GM23338 (cell line): ENCODE data around the gene TRPV5. TPM values are rescaled to one million over a fixed set of nuclear protein-coding genes. Genes with fewer than 3 reads are reported as not detected.

ENCODE experiments used
- ATAC-seq: fragments of 200-7000 bp; cut with Tn5 transposase; 3 replicates; pipeline ENCODE4 v1.9.1; 2020
- DNase-seq: peaks from one replicate; pipeline ENCODE4 v3.0.0-alpha.2; 2015; ENCODE audit warnings: low spot score
- H2AFZ ChIP-seq: fragments of 200-600 bp; sonication (generic); 2 replicates; pipeline ENCODE4 v1.8.0; 2016; ENCODE audit warnings: antibody characterized with exemption, mild to moderate bottlenecking, moderate library complexity
- H3F3A ChIP-seq: fragments of 200-600 bp; sonication (generic); replicated peaks from 2 replicates; pipeline ENCODE4 v1.8.0; 2017; ENCODE audit warnings: antibody characterized with exemption, mixed run types, low read depth
- H3K27ac ChIP-seq: fragments of 200-600 bp; sonication (generic); 2 replicates; pipeline ENCODE4 v1.6.1; 2016; ENCODE audit warnings: low read depth
- H3K27me3 ChIP-seq: fragments of 200-600 bp; sonication (generic); 2 replicates; pipeline ENCODE4 v1.8.0; 2016; ENCODE audit warnings: mild to moderate bottlenecking, mixed run types, moderate library complexity; ENCODE audit not compliant: insufficient read depth
- H3K36me3 ChIP-seq: fragments of 200-600 bp; sonication (generic); 2 replicates; pipeline ENCODE4 v1.8.0; 2016; ENCODE audit warnings: mild to moderate bottlenecking; ENCODE audit not compliant: insufficient read depth
- H3K4me1 ChIP-seq: fragments of 200-600 bp; sonication (generic); 2 replicates; pipeline ENCODE4 v1.8.0; 2016; ENCODE audit warnings: mild to moderate bottlenecking, moderate library complexity; ENCODE audit not compliant: insufficient read depth
- H3K4me2 ChIP-seq: fragments of 200-600 bp; sonication (generic); 2 replicates; pipeline ENCODE4 v1.7.1; 2017; ENCODE audit warnings: mixed run types
- H3K4me3 ChIP-seq: fragments of 200-600 bp; sonication (generic); 2 replicates; pipeline ENCODE4 v1.6.1; 2016; ENCODE audit warnings: mixed run types
- H3K79me2 ChIP-seq: fragments of 200-600 bp; sonication (generic); replicated peaks from 2 replicates; pipeline ENCODE4 v1.8.0; 2017; ENCODE audit warnings: mild to moderate bottlenecking; ENCODE audit not compliant: insufficient read depth
- H3K9me2 ChIP-seq: fragments of 200-600 bp; sonication (generic); 2 replicates; pipeline ENCODE4 v1.8.0; 2017; ENCODE audit not compliant: insufficient read depth
- H4K20me1 ChIP-seq: fragments of 200-600 bp; sonication (generic); replicated peaks from 2 replicates; pipeline ENCODE4 v1.8.0; 2017; ENCODE audit warnings: mild to moderate bottlenecking; ENCODE audit not compliant: insufficient read depth
- H3K27ac Mint-ChIP-seq: 2 replicates; pipeline ENCODE4 v1.8.0; 2020; ENCODE audit warnings: inconsistent platforms, mild to moderate bottlenecking, moderate library complexity, mixed read lengths
- H3K27me3 Mint-ChIP-seq: 3 replicates; pipeline ENCODE4 v1.8.0; 2022; ENCODE audit warnings: low read depth, mild to moderate bottlenecking, moderate library complexity, mixed read lengths, inconsistent platforms; ENCODE audit not compliant: insufficient read depth, poor library complexity
- H3K36me3 Mint-ChIP-seq: 3 replicates; pipeline ENCODE4 v1.8.0; 2021; ENCODE audit warnings: low read depth, mild to moderate bottlenecking, inconsistent platforms, moderate library complexity, mixed read lengths
- H3K4me1 Mint-ChIP-seq: 3 replicates; pipeline ENCODE4 v1.8.0; 2020; ENCODE audit warnings: mild to moderate bottlenecking, inconsistent platforms, mixed read lengths
- H3K4me3 Mint-ChIP-seq: 3 replicates; pipeline ENCODE4 v1.8.0; 2021; ENCODE audit warnings: moderate library complexity, mild to moderate bottlenecking, inconsistent platforms, mixed read lengths
- H3K9me3 Mint-ChIP-seq: 3 replicates; pipeline ENCODE4 v1.8.0; 2020; ENCODE audit warnings: moderate library complexity, mild to moderate bottlenecking, inconsistent platforms, mixed read lengths
- CREB1 ChIP-seq: fragments of 250-450 bp; sonication (Bioruptor Pico); IDR thresholded peaks from 2 replicates; pipeline ENCODE4 v1.5.0; 2020; ENCODE audit warnings: low read depth, mild to moderate bottlenecking, moderate library complexity
- EZH2phosphoT487 ChIP-seq: fragments of 200-600 bp; sonication (generic); IDR thresholded peaks from one replicate; pipeline ENCODE4 v1.8.1; 2018; ENCODE audit warnings: antibody characterized with exemption; ENCODE audit not compliant: unreplicated experiment
- JUNB ChIP-seq: IDR thresholded peaks from one replicate; pipeline ENCODE4 v1.6.1; 2016; ENCODE audit warnings: antibody characterized with exemption; ENCODE audit not compliant: unreplicated experiment
- NANOG ChIP-seq: IDR thresholded peaks from 2 replicates; pipeline ENCODE4 v1.6.1; 2016; ENCODE audit warnings: antibody characterized with exemption, borderline replicate concordance
- POLR2AphosphoS5 ChIP-seq: IDR thresholded peaks from 2 replicates; pipeline ENCODE4 v1.6.1; 2016; ENCODE audit warnings: antibody characterized with exemption, low read depth
- STAT1 ChIP-seq: IDR thresholded peaks from one replicate; pipeline ENCODE4 v1.6.1; 2016; ENCODE audit warnings: antibody characterized with exemption; ENCODE audit not compliant: unreplicated experiment
- ZNF114 ChIP-seq: fragments of 250-450 bp; sonication (Bioruptor Pico); IDR thresholded peaks from 2 replicates; pipeline ENCODE4 v1.5.0; 2020; ENCODE audit warnings: mild to moderate bottlenecking, moderate library complexity
- ZNF331 ChIP-seq: fragments of 250-450 bp; sonication (Bioruptor Pico); IDR thresholded peaks from 2 replicates; pipeline ENCODE4 v1.5.0; 2020; ENCODE audit warnings: low read depth, mild to moderate bottlenecking, moderate library complexity
- polyA plus RNA-seq: library from polyadenylated mRNA; unstranded; fragments of >200 nt; fragmentation: Nextera tagmentation; extraction: Ambion mirVana; gene quantifications from 2 replicates; pipeline ENCODE4 v1.2.1, GENCODE V29; 2016
- total RNA-seq: library from RNA; depleted of rRNA; stranded (reverse); fragments of >200 nt; shearing (Covaris generic); gene quantifications from 2 replicates; pipeline ENCODE4 v1.2.3, GENCODE V29; 2014
- TF ChIP-seq, protein P1 (sequence below): fragments of 250-450 bp; sonication (Bioruptor Pico); IDR thresholded peaks from 2 replicates; pipeline ENCODE4 v1.5.0; 2020; ENCODE audit warnings: mild to moderate bottlenecking, moderate library complexity
- TF ChIP-seq, protein P2 (sequence below), 2 experiments: fragments of 200-600 bp in 1 of 2; sonication (generic) in 1 of 2; conservative IDR thresholded peaks; 2 replicates each; pipeline versions ENCODE4 v1.5.1 to v1.6.1; 2016 to 2017; ENCODE audit warnings: antibody characterized with exemption in 2 of 2, low read depth in 2 of 2, mild to moderate bottlenecking in 2 of 2, moderate library complexity in 1 of 2
- TF ChIP-seq, protein P3 (sequence below): IDR thresholded peaks from one replicate; pipeline ENCODE4 v1.6.1; 2018; ENCODE audit warnings: antibody characterized with exemption; ENCODE audit not compliant: unreplicated experiment

The TRPV5 gene
- total and polyA plus RNA-seq, 2 experiments from 2014 or later, result not detected

DNA sequence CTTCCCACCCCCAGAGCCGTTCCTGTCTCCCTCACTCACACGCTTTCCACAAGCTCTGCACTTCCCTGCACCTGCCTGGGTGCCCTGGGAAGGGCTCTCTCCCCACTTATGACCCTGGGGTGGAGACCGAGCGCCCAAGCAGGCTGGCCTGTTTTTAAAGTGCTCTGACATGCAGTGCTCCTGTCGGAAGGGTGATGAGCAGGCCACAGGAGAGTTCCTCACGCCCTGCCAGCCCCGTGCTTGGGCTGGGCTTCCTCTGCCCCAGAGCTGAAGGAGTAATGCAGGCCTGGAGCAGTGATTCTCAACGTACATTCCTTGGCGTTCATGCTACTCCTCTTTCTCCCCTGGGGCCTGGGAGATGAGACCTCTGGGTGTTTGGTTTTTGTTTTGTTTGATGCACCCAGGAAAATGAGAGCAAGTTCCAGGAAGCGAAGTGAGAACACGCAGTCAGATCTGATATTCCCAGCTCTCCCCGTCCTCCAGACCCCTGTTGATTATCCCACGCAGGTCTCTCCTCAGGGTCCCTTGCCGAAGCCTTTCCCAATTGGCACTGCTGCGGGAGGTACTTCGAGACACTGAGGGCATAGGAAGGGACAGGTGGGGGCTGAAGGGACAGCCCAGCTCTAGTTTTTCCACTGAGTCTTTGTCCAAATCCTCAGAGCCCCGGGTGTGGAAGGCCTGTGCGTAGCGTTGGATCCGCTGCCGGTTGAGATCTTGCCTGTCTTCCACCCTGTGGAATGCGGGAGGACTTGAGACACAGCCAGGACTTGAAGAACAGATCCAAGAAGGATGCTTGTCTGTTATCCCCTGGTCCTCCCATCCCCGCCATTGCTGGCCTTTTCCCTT, 62.1 kb downstream of the TRPV5 start:
- Histone ChIP-seq H3K79me2 (no peaks in the 10 kb centered on the region), H3K27me3 (no peaks in the 10 kb centered on the region), H4K20me1 (no peaks in the 10 kb centered on the region), H3F3A (no peaks in the 10 kb centered on the region), H3K27ac (no peak overlapping the region), H3K36me3 (no peaks in the 10 kb centered on the region), H2AFZ (no peak overlapping the region), H3K4me1 (no peaks in the 10 kb centered on the region), H3K4me2 (no peak overlapping the region), H3K4me3 (no peak overlapping the region), H3K9me2 (no peaks in the 10 kb centered on the region)
- Mint-ChIP-seq H3K4me1 (peaks cover under 1% of the 10 kb centered on the region; the same call in 2 of the 3 replicates), H3K27me3 (peaks cover 11% of the 10 kb centered on the region), H3K4me3 (no peak overlapping the region), H3K27ac (no peak overlapping the region), H3K36me3 (peaks cover 20% of the 10 kb centered on the region; the same call in 2 of the 3 replicates), H3K9me3 (peaks cover 5% of the 10 kb centered on the region; the same call in 1 of the 3 replicates)
- DNase-seq (no peak), ATAC-seq (no peak)
- no peak for TF ChIP-seq CREB1
- TF ChIP-seq STAT1, result no peak
- TF ChIP-seq, protein P1, sequence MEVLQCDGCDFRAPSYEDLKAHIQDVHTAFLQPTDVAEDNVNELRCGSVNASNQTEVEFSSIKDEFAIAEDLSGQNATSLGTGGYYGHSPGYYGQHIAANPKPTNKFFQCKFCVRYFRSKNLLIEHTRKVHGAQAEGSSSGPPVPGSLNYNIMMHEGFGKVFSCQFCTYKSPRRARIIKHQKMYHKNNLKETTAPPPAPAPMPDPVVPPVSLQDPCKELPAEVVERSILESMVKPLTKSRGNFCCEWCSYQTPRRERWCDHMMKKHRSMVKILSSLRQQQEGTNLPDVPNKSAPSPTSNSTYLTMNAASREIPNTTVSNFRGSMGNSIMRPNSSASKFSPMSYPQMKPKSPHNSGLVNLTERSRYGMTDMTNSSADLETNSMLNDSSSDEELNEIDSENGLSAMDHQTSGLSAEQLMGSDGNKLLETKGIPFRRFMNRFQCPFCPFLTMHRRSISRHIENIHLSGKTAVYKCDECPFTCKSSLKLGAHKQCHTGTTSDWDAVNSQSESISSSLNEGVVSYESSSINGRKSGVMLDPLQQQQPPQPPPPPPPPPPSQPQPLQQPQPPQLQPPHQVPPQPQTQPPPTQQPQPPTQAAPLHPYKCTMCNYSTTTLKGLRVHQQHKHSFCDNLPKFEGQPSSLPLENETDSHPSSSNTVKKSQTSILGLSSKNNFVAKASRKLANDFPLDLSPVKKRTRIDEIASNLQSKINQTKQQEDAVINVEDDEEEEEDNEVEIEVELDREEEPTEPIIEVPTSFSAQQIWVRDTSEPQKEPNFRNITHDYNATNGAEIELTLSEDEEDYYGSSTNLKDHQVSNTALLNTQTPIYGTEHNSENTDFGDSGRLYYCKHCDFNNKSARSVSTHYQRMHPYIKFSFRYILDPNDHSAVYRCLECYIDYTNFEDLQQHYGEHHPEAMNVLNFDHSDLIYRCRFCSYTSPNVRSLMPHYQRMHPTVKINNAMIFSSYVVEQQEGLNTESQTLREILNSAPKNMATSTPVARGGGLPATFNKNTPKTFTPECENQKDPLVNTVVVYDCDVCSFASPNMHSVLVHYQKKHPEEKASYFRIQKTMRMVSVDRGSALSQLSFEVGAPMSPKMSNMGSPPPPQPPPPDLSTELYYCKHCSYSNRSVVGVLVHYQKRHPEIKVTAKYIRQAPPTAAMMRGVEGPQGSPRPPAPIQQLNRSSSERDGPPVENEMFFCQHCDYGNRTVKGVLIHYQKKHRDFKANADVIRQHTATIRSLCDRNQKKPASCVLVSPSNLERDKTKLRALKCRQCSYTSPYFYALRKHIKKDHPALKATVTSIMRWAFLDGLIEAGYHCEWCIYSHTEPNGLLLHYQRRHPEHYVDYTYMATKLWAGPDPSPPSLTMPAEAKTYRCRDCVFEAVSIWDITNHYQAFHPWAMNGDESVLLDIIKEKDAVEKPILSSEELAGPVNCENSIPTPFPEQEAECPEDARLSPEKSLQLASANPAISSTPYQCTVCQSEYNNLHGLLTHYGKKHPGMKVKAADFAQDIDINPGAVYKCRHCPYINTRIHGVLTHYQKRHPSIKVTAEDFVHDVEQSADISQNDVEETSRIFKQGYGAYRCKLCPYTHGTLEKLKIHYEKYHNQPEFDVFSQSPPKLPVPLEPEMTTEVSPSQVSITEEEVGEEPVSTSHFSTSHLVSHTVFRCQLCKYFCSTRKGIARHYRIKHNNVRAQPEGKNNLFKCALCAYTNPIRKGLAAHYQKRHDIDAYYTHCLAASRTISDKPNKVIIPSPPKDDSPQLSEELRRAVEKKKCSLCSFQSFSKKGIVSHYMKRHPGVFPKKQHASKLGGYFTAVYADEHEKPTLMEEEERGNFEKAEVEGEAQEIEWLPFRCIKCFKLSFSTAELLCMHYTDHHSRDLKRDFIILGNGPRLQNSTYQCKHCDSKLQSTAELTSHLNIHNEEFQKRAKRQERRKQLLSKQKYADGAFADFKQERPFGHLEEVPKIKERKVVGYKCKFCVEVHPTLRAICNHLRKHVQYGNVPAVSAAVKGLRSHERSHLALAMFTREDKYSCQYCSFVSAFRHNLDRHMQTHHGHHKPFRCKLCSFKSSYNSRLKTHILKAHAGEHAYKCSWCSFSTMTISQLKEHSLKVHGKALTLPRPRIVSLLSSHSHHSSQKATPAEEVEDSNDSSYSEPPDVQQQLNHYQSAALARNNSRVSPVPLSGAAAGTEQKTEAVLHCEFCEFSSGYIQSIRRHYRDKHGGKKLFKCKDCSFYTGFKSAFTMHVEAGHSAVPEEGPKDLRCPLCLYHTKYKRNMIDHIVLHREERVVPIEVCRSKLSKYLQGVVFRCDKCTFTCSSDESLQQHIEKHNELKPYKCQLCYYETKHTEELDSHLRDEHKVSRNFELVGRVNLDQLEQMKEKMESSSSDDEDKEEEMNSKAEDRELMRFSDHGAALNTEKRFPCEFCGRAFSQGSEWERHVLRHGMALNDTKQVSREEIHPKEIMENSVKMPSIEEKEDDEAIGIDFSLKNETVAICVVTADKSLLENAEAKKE (CRISPR knock-in tag), result no peak
- TF ChIP-seq, protein P2, sequence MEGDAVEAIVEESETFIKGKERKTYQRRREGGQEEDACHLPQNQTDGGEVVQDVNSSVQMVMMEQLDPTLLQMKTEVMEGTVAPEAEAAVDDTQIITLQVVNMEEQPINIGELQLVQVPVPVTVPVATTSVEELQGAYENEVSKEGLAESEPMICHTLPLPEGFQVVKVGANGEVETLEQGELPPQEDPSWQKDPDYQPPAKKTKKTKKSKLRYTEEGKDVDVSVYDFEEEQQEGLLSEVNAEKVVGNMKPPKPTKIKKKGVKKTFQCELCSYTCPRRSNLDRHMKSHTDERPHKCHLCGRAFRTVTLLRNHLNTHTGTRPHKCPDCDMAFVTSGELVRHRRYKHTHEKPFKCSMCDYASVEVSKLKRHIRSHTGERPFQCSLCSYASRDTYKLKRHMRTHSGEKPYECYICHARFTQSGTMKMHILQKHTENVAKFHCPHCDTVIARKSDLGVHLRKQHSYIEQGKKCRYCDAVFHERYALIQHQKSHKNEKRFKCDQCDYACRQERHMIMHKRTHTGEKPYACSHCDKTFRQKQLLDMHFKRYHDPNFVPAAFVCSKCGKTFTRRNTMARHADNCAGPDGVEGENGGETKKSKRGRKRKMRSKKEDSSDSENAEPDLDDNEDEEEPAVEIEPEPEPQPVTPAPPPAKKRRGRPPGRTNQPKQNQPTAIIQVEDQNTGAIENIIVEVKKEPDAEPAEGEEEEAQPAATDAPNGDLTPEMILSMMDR (conservative IDR thresholded peaks at IDR 0.05; ENCODE audit: low read depth in 2 of 2), result no peak
- TF ChIP-seq POLR2AphosphoS5, result no peak
- no peak for TF ChIP-seq ZNF331
- TF ChIP-seq NANOG, result no peak
- TF ChIP-seq, protein P3, sequence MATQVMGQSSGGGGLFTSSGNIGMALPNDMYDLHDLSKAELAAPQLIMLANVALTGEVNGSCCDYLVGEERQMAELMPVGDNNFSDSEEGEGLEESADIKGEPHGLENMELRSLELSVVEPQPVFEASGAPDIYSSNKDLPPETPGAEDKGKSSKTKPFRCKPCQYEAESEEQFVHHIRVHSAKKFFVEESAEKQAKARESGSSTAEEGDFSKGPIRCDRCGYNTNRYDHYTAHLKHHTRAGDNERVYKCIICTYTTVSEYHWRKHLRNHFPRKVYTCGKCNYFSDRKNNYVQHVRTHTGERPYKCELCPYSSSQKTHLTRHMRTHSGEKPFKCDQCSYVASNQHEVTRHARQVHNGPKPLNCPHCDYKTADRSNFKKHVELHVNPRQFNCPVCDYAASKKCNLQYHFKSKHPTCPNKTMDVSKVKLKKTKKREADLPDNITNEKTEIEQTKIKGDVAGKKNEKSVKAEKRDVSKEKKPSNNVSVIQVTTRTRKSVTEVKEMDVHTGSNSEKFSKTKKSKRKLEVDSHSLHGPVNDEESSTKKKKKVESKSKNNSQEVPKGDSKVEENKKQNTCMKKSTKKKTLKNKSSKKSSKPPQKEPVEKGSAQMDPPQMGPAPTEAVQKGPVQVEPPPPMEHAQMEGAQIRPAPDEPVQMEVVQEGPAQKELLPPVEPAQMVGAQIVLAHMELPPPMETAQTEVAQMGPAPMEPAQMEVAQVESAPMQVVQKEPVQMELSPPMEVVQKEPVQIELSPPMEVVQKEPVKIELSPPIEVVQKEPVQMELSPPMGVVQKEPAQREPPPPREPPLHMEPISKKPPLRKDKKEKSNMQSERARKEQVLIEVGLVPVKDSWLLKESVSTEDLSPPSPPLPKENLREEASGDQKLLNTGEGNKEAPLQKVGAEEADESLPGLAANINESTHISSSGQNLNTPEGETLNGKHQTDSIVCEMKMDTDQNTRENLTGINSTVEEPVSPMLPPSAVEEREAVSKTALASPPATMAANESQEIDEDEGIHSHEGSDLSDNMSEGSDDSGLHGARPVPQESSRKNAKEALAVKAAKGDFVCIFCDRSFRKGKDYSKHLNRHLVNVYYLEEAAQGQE, result no peak
- no peak for TF ChIP-seq JUNB
- no peak for TF ChIP-seq ZNF114 (CRISPR knock-in tag)
- no peak for TF ChIP-seq EZH2phosphoT487
